ENCODE measurements around the gene CYFIP1. TPM values are rescaled to one million over a fixed set of nuclear protein-coding genes. Genes with fewer than 3 reads are reported as not detected.

CYFIP1 gene
- total and polyA plus RNA-seq, 2 of the 8 experiments (the other 6 are each of a cell fraction or from before 2014, with no cell fraction given) = 38.6 to 81.7 TPM

DNA sequence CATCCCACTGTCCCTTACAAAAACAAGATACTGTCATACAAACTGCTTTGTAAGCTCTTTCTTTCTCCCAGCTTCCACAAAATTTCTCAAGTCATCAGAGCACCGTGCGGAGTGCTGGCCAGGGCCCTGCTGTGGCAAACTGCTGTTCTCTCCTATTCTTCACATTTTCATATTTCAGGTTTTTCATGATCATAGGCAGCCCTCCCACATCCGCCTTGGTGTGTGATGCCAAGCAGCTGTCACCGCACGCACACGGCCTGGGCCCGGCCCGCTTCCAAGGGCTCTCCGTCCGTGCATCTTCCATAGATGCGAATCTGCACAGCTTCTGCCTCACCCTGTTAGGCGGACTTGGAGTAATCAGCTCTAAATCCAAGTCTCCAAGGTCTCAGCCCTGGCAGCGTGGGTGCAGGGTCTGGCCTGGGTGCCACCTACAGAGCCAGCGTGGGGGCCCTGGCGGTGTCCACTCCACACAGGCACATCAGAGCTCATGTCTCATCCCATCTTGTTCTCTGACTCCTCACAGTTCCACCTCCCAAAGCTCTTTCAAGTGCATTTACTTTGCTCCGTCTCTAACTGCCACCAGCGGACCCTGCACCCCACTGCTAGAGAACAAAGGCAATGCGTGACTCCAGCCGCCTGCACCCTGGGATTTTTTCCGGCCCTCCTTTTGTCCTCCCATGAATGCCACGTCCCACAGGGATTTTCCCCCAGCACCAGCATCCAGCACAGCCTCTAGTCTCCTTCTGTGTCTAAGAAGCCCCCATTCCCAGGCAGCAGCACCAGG, 27.2 kb downstream of the CYFIP1 start:
- 57% methylated on average over 21 of the region's 21 CpGs; no CpG with 5 or more reads in 1 of the 2 experiments for WGBS, 2 experiments (ENCODE audit: extremely low coverage in 1 of 2, insufficient coverage in 1 of 2, insufficient read length in 1 of 2, insufficient replicate concordance in 2 of 2, low coverage in 1 of 2, low lambda C conversion rate in 2 of 2, missing lambda C conversion rate in 1 of 2)
- CTCF ChIA-PET (ENCODE audit: partially characterized antibody) = interaction anchor here (0.7 to 0.9 kb wide), 2 partner anchors 115 to 133 kb away, joined by 3 read pairs; no protein-coding TSS in a partner anchor
- peaks cover 0 to 16% of the 10 kb centered on the region in 2 experiments; a peak in 2 of 4 replicates for H3K79me2 ChIP-seq (ENCODE audit: control insufficient read depth in 1 of 2, insufficient read depth in 2 of 2, low read length in 2 of 2)
- POLR2A ChIA-PET (ENCODE audit: partially characterized antibody) = interaction anchor here (1.4 kb wide), 1 partner anchor 27 kb away, joined by 4 read pairs; no protein-coding TSS in a partner anchor
- no peak overlapping the region for H2BK20ac ChIP-seq (ENCODE audit: low read length)
- no peaks in the 10 kb centered on the region; a peak in 1 of 4 replicates for H3K9me3 ChIP-seq (ENCODE audit: insufficient read depth in 2 of 2, low read depth in 1 of 2, low read length in 1 of 2)
- peaks cover 8 to 48% (median 24%) of the 10 kb centered on the region in 4 experiments for H3K27me3 ChIP-seq (replicated peaks in 1 of 4; ENCODE audit: control insufficient read depth in 3 of 4, extremely low read depth in 1 of 4, insufficient read depth in 3 of 4, low read length in 3 of 4)
- H4K5ac ChIP-seq (ENCODE audit: insufficient read length, low read depth, low read length) = no peak overlapping the region
- peaks cover 11% of the 10 kb centered on the region for H3K79me1 ChIP-seq (ENCODE audit: low read depth, low read length)
- H3K4me1 ChIP-seq (replicated peaks in 1 of 4; ENCODE audit: control insufficient read depth in 3 of 4, insufficient read depth in 4 of 4, low read length in 3 of 4) = peaks cover 3 to 14% (median 6%) of the 10 kb centered on the region in 4 experiments; a peak in 6 of 7 replicates
- no peak overlapping the region; a peak in 1 of 8 replicates for H3K4me3 ChIP-seq (ENCODE audit: extremely low read depth in 1 of 4, insufficient read depth in 2 of 4, low read depth in 3 of 4, low read length in 4 of 4)
- no peak overlapping the region for H3K14ac ChIP-seq (ENCODE audit: insufficient read length)
- H3K36me3 ChIP-seq (ENCODE audit: control insufficient read depth in 2 of 4, insufficient read depth in 4 of 4, low read length in 3 of 4) = no peaks in the 10 kb centered on the region
- no peak overlapping the region for H2AFZ ChIP-seq (ENCODE audit: low read length)
- no peak overlapping the region for H4K91ac ChIP-seq (replicated peaks; ENCODE audit: insufficient read length, low read length)
- H2AK5ac ChIP-seq (ENCODE audit: low read depth, low read length) = no peak overlapping the region
- H3K18ac ChIP-seq (ENCODE audit: extremely low read depth, low read length) = no peak overlapping the region
- no peak for FAIRE-seq
- H2BK12ac ChIP-seq (ENCODE audit: low read depth, low read length) = no peak overlapping the region
- no peak overlapping the region for H3K9ac ChIP-seq (replicated peaks in 1 of 4; ENCODE audit: extremely low read depth in 1 of 4, low read depth in 3 of 4, low read length in 3 of 4)
- H4K8ac ChIP-seq (ENCODE audit: extremely low read depth, insufficient read depth, low read length) = no peak overlapping the region
- peak overlapping the region; percentile 3 to 15; a peak in 2 of 4 replicates for H3K4me2 ChIP-seq (ENCODE audit: insufficient read depth in 1 of 2, low read depth in 2 of 2, low read length in 2 of 2)
- H2BK15ac ChIP-seq (ENCODE audit: low read length) = no peak overlapping the region
- H2BK5ac ChIP-seq (ENCODE audit: low read depth, low read length) = peak overlapping the region; percentile 44; the same call in 1 of the 2 replicates
- H4K20me1 ChIP-seq (replicated peaks in 1 of 2; ENCODE audit: control insufficient read depth in 1 of 2, insufficient read depth in 2 of 2, low read length in 2 of 2) = peaks cover 33 to 53% of the 10 kb centered on the region in 2 experiments
- H3K4ac ChIP-seq (replicated peaks; ENCODE audit: insufficient read length, low read depth, low read length) = no peak overlapping the region
- H3K23ac ChIP-seq (ENCODE audit: insufficient read length) = no peak overlapping the region
- H3K23me2 ChIP-seq (ENCODE audit: low read depth, low read length) = no peaks in the 10 kb centered on the region
- DNase-seq (ENCODE audit: low read depth in 1 of 2, low spot score in 2 of 2) = peak; percentile 27 to 64
- no peak overlapping the region for H2BK120ac ChIP-seq (replicated peaks; ENCODE audit: low read depth, low read length)
- H3K27ac ChIP-seq (ENCODE audit: low read depth, low read length) = no peak overlapping the region
- no peak overlapping the region for H3K56ac ChIP-seq (replicated peaks; ENCODE audit: insufficient read length, low read depth, low read length)
- no peak for TF ChIP-seq KDM5A (IDR thresholded peaks at IDR 0.05; ENCODE audit: low read length)
- TF ChIP-seq SP1 (IDR thresholded peaks at IDR 0.05; ENCODE audit: low read depth, low read length) = 0 out of 2 replicates have a peak, but pooled peaks have one; percentile 22
- TF ChIP-seq RAD21 (IDR thresholded peaks at IDR 0.05 in 1 of 2, conservative IDR thresholded peaks at IDR 0.05 in 1 of 2; ENCODE audit: low read depth in 2 of 2, low read length in 2 of 2) = no peak
- no peak for TF ChIP-seq TEAD4 (IDR thresholded peaks at IDR 0.05; ENCODE audit: low read depth, low read length)
- peak; percentile 65; a peak in 2 of 4 replicates for TF ChIP-seq HDAC2 (IDR thresholded peaks at IDR 0.05; ENCODE audit: borderline replicate concordance in 1 of 2, low read depth in 2 of 2, low read length in 2 of 2)
- no peak for TF ChIP-seq CTBP2 (IDR thresholded peaks at IDR 0.05; ENCODE audit: borderline replicate concordance, insufficient read depth, insufficient read length, low read length)
- no peak for TF ChIP-seq NANOG (IDR thresholded peaks at IDR 0.05; ENCODE audit: insufficient read depth, low read depth, low read length, poor library complexity, severe bottlenecking)
- 0 out of 2 replicates have a peak, but pooled peaks have one; percentile 55 for TF ChIP-seq TCF12 (IDR thresholded peaks at IDR 0.05; ENCODE audit: low read depth, low read length)
- no peak for TF ChIP-seq SRF (IDR thresholded peaks at IDR 0.05; ENCODE audit: low read depth, low read length)
- no peak for TF ChIP-seq PHF8 (conservative IDR thresholded peaks at IDR 0.05; ENCODE audit: low read depth, low read length)

All from H1 (cell line).